BLaER1 treated with 17β-estradiol and CSF1 and Interleukin-3, amounts not matched to agents 10 nM and 100 nM (cell line): ENCODE data around the gene BRMS1.
"Not testable (repeated sequence)": the region's sequence is repeated elsewhere in the genome, so short reads cannot be mapped to it uniquely, and the experiment has no call there.

ENCODE experiments used
- H3K27ac ChIP-seq, 11 experiments: shearing (Covaris generic); formaldehyde crosslinking; 2 replicates each; pipeline ENCODE4 v1.8.1; 2022
- H3K27me3 ChIP-seq, 11 experiments: shearing (Covaris generic); formaldehyde crosslinking; 2 replicates each; pipeline ENCODE4 v1.8.1; 2022
- H3K36me3 ChIP-seq, 11 experiments: shearing (Covaris generic); formaldehyde crosslinking; 2 replicates each; pipeline ENCODE4 v1.8.1; 2022
- H3K4me1 ChIP-seq, 10 experiments: shearing (Covaris generic); formaldehyde crosslinking; 2 replicates each; pipeline ENCODE4 v1.8.1; 2022
- H3K4me2 ChIP-seq, 11 experiments: shearing (Covaris generic); formaldehyde crosslinking; 2 replicates each; pipeline ENCODE4 v1.8.1; 2022
- H3K4me3 ChIP-seq, 10 experiments: shearing (Covaris generic); formaldehyde crosslinking; 2 replicates each; pipeline ENCODE4 v1.8.1; 2022
- H3K9ac ChIP-seq, 11 experiments: shearing (Covaris generic); formaldehyde crosslinking; 2 replicates each; pipeline ENCODE4 v1.8.1; 2022
- H3K9me3 ChIP-seq, 11 experiments: shearing (Covaris generic); formaldehyde crosslinking; replicated peaks in 1 of 11; 2 replicates each; pipeline ENCODE4 v1.8.1; 2022
- H4K20me1 ChIP-seq, 11 experiments: shearing (Covaris generic); formaldehyde crosslinking; 2 replicates each; pipeline ENCODE4 v1.8.1; 2022
- Cebpa-rat ChIP-seq, 11 experiments: shearing (Covaris generic); IDR thresholded peaks; 2 replicates each; pipeline ENCODE4 v1.8.1; 2022

Gene BRMS1, protein sequence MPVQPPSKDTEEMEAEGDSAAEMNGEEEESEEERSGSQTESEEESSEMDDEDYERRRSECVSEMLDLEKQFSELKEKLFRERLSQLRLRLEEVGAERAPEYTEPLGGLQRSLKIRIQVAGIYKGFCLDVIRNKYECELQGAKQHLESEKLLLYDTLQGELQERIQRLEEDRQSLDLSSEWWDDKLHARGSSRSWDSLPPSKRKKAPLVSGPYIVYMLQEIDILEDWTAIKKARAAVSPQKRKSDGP

GRCh38 chr11:66344550-66345315 lies at the start of gene BRMS1:
Gene BRMS1, minus strand, starts transcription at chr11:66345104. Its CDS starts 2,870 bp downstream, at chr11:66342234.
- Histone ChIP-seq H3K9me3 (no peaks in the 10 kb centered on the region), H4K20me1 (peaks cover 0 to 45% (median 17%) of the 10 kb centered on the region in 11 experiments; a peak in 14 of 22 replicates), H3K9ac (peak within 1 kb of the TSS; percentile 86 to 94 (median 91)), H3K27me3 (no peaks in the 10 kb centered on the region), H3K4me2 (peak within 1 kb of the TSS; percentile 89 to 100 (median 100)), H3K4me1 (peaks cover 43 to 53% (median 49%) of the 10 kb centered on the region in 10 experiments), H3K36me3 (peaks cover 27 to 41% (median 36%) of the 10 kb centered on the region in 11 experiments), H3K27ac (peak within 1 kb of the TSS; percentile 65 to 85 (median 80)), H3K4me3 (peak within 1 kb of the TSS; percentile 79 to 98 (median 92))
- no peak for TF ChIP-seq Cebpa-rat (IDR thresholded peaks at IDR 0.05)

GRCh38 chr11:66393954-66394353 lies 49.0 kb upstream of the BRMS1 start:
- Histone ChIP-seq H3K4me1 (peaks cover 0 to 7% (median 1%) of the 10 kb centered on the region in 10 experiments; a peak in 2 of 20 replicates), H3K4me3 (no peak overlapping the region), H3K9ac (no peak overlapping the region), H4K20me1 (no peaks in the 10 kb centered on the region; a peak in 1 of 22 replicates), H3K27me3 (no peaks in the 10 kb centered on the region), H3K9me3 (no peaks in the 10 kb centered on the region), H3K4me2 (no peak overlapping the region), H3K36me3 (no peaks in the 10 kb centered on the region), H3K27ac (no peak overlapping the region)
- no peak for TF ChIP-seq Cebpa-rat (IDR thresholded peaks at IDR 0.05)

- H3K27ac ChIP-seq: no peak overlapping the region
Measured at GRCh38 chr11:66391322-66391721, 46.4 kb upstream of the BRMS1 start.

DNA sequence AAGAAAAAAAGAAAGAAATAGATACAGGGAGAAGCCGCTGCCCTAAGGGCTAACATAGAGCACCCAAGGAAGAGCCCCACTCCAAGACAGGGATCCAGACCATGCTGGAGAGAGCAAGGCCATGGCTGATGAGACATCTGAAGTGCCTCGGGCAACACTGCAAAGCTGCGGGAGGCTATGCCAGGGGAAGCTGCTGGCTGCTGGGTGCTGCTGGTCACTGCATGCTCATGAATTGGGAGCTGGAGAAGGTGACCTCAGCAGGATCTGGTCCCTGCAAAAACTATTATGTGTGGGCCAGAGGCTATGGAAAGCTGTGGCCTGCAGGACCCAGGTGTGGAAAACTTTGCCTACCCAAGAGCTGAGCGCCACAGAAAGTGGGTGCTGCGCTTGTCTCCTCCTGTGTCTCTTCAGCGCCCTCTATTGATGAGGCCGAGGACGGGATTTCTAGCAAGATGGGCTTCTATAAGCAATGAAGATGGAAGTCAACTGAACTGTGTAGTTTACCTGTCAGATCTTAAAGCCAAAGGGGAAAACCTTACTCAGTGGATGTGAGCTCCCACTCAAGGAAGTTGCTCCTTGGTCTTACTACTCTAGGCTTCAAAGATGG lies 44.0 kb upstream of the BRMS1 start:
- Histone ChIP-seq H3K36me3 (no peaks in the 10 kb centered on the region), H3K9ac (no peak overlapping the region), H4K20me1 (no peaks in the 10 kb centered on the region), H3K4me1 (peaks cover 7 to 24% (median 20%) of the 10 kb centered on the region in 10 experiments; a peak in 18 of 20 replicates), H3K4me3 (no peak overlapping the region), H3K27ac (no peak overlapping the region), H3K9me3 (no peaks in the 10 kb centered on the region), H3K27me3 (no peaks in the 10 kb centered on the region), H3K4me2 (no peak overlapping the region)
- TF ChIP-seq Cebpa-rat (IDR thresholded peaks at IDR 0.05): no peak

More at GRCh38 chr11:66391322-66391721, 46.4 kb upstream of the BRMS1 start:
- TF ChIP-seq Cebpa-rat (IDR thresholded peaks at IDR 0.05): no peak
- Histone ChIP-seq H3K9ac (no peak overlapping the region), H3K4me2 (no peak overlapping the region), H3K27me3 (no peaks in the 10 kb centered on the region), H3K36me3 (no peaks in the 10 kb centered on the region), H3K4me1 (peaks cover 5 to 10% (median 7%) of the 10 kb centered on the region in 10 experiments; a peak in 16 of 20 replicates), H3K4me3 (no peak overlapping the region), H3K9me3 (no peaks in the 10 kb centered on the region), H4K20me1 (no peaks in the 10 kb centered on the region)

GRCh38 chr11:66386171-66387069 lies 41.5 kb upstream of the BRMS1 start:
- Histone ChIP-seq H3K36me3 (no peaks in the 10 kb centered on the region), H3K27me3 (no peaks in the 10 kb centered on the region), H3K4me1 (peaks cover 5 to 24% (median 20%) of the 10 kb centered on the region in 10 experiments; a peak in 18 of 20 replicates), H3K9me3 (no peaks in the 10 kb centered on the region), H3K27ac (peak overlapping the region in 9 of 11 experiments; percentile 39 to 80 (median 74); a peak in 18 of 22 replicates), H3K9ac (peak overlapping the region in 10 of 11 experiments; percentile 11 to 63 (median 52); a peak in 14 of 22 replicates), H3K4me2 (peak overlapping the region; percentile 38 to 82 (median 72)), H4K20me1 (no peaks in the 10 kb centered on the region), H3K4me3 (peak overlapping the region in 4 of 10 experiments; percentile 5 to 39 (median 16); a peak in 4 of 20 replicates)
- TF ChIP-seq Cebpa-rat (IDR thresholded peaks at IDR 0.05): peak in 10 of 11 experiments; percentile 46 to 99 (median 96); a peak in 17 of 22 replicates

GRCh38 chr11:66384316-66384715 lies 39.4 kb upstream of the BRMS1 start:
- H3K27me3 ChIP-seq, H4K20me1 ChIP-seq, H3K9me3 ChIP-seq, H3K4me2 ChIP-seq, H3K9ac ChIP-seq, H3K36me3 ChIP-seq, H3K4me3 ChIP-seq: not testable (repeated sequence)
- Histone ChIP-seq H3K4me1 (peaks cover 3 to 38% (median 27%) of the 10 kb centered on the region in 10 experiments; a peak in 19 of 20 replicates), H3K27ac (peak overlapping the region in 2 of 11 experiments; percentile 32 to 37; a peak in 3 of 22 replicates)

DNA sequence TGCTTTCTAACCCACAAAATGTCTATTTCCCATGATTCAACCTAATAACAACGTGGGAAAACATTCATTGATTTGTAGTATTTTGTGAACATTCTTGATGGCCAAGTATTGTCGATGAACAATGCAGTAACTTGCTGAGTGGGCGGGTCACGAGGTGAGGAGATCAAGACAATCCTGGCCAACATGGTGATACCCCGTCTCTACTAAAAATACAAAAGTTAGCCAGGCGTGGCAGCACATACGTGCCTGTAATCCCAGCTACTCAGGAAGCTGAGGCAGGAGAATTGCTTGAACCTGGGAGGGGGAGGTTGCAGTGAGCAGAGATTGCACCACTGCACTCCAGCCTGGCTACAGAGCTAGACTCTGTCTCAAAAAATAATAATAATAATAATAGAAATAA lies 35.4 kb upstream of the BRMS1 start:
- H3K4me2 ChIP-seq: peak overlapping the region in 9 of 11 experiments; percentile 29 to 69 (median 46); a peak in 17 of 22 replicates
- not testable (repeated sequence) for H3K9me3 ChIP-seq, H3K4me3 ChIP-seq, H4K20me1 ChIP-seq, H3K36me3 ChIP-seq, H3K9ac ChIP-seq, H3K27me3 ChIP-seq, H3K27ac ChIP-seq
- peaks cover 3 to 22% (median 12%) of the 10 kb centered on the region in 10 experiments; a peak in 18 of 20 replicates for H3K4me1 ChIP-seq

DNA sequence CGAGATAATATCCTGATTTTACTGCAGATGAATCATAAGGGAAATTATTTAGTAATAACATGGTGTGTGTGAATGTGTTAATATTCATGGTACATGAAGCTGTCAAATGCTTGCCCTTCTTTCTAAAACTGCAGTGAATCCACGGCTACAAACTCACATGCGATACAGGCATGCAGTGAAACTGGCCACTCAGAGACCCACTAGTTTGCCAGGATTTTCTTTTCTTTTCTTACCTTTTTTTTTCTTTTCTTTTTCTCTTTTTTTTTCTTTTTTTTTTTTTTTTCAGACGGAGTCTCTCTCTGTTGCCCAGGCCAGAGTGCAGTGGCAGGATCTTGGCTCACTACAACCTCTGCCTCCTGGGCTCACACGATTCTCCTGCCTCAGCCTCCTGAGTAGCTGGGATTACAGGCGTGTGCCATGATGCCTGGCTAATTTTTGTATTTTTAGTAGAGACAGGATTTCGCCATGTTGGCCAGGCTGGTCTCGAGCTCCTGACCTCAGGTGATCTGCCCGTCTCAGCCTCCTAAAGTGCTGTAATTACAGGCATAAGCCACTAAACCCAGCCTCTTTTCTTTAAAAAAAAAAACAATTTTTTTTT lies 28.9 kb upstream of the BRMS1 start:
- not testable (repeated sequence) for H3K9me3 ChIP-seq, H3K27ac ChIP-seq, H3K4me3 ChIP-seq, H3K27me3 ChIP-seq, H3K36me3 ChIP-seq, H3K9ac ChIP-seq
- H3K4me2 ChIP-seq: peak overlapping the region in 1 of 11 experiments; percentile 89; a peak in 2 of 22 replicates
- peaks cover 10 to 35% (median 31%) of the 10 kb centered on the region in 10 experiments; a peak in 19 of 20 replicates for H3K4me1 ChIP-seq
- peaks cover 0 to 18% (median 14%) of the 10 kb centered on the region in 11 experiments; a peak in 12 of 22 replicates for H4K20me1 ChIP-seq
